ENCODE data around the gene USP1.

USP1 gene

DNA sequence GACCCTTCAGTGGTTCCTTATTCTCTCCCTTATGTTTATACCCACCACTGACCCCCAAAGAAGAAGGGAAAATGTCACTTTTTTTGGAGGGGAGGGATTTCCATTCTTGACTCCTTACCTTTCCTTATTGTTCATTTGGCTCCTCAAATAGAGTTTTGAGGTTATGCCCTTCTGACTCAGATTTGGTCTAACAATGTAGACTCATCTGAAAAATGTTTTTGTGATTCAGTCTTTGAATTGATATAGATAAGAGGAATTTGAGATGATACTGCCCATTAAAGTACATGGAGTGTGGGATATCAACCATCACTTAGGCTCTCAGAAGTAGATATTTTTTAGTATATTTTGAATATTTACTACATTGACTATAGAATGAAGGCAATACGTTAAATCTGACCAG lies 16.1 kb downstream of the USP1 start:
- no peak for DNase-seq (ENCODE audit: extremely low read depth, low read depth)
- TF ChIP-seq, protein P1, sequence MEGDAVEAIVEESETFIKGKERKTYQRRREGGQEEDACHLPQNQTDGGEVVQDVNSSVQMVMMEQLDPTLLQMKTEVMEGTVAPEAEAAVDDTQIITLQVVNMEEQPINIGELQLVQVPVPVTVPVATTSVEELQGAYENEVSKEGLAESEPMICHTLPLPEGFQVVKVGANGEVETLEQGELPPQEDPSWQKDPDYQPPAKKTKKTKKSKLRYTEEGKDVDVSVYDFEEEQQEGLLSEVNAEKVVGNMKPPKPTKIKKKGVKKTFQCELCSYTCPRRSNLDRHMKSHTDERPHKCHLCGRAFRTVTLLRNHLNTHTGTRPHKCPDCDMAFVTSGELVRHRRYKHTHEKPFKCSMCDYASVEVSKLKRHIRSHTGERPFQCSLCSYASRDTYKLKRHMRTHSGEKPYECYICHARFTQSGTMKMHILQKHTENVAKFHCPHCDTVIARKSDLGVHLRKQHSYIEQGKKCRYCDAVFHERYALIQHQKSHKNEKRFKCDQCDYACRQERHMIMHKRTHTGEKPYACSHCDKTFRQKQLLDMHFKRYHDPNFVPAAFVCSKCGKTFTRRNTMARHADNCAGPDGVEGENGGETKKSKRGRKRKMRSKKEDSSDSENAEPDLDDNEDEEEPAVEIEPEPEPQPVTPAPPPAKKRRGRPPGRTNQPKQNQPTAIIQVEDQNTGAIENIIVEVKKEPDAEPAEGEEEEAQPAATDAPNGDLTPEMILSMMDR (IDR thresholded peaks at IDR 0.05; ENCODE audit: low read depth, low read length), result no peak

DNA sequence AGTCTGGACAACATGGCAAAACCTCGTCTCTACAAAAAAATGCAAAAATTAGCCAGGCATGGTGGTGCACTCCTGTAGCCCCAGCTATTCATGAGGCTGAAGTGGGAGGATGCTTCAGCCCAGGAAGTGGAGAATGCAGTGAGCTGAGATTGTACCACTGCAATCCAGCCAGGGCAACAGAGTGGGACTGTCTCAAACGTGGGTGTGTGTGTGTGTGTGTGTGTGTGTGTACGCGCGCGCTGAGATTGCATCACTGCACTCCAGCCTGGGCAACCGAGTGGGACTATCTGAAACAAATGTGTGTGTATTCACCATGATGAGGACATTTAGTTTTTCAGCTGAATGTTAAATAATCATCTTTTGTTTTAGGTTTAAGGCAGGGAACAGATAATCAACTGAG lies 21.1 kb downstream of the USP1 start:
- TF ChIP-seq, protein P1 (IDR thresholded peaks at IDR 0.05; ENCODE audit: low read depth, low read length), result no peak
- no peak for DNase-seq (ENCODE audit: extremely low read depth, low read depth)

DNA sequence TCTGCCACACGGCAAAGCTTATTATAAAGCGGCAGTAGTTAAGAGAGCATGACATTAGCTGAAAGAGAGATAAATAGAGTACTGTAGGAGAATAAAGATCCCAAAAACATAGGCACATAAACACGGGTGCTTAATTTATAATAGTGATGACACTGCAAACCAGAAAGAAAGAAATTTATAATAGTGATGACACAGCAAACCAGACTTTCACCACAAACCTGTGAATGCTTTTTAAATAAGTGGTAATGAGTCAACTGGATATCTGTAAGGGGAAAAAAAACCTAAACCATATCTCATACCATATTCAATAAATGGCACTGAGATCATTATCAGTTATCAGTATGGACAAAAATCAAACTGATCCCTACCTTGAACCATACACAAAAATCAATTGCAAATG lies 25.5 kb downstream of the USP1 start:
- TF ChIP-seq, protein P1 (IDR thresholded peaks at IDR 0.05; ENCODE audit: low read depth, low read length), result no peak
- no peak for DNase-seq (ENCODE audit: extremely low read depth, low read depth)

DNA sequence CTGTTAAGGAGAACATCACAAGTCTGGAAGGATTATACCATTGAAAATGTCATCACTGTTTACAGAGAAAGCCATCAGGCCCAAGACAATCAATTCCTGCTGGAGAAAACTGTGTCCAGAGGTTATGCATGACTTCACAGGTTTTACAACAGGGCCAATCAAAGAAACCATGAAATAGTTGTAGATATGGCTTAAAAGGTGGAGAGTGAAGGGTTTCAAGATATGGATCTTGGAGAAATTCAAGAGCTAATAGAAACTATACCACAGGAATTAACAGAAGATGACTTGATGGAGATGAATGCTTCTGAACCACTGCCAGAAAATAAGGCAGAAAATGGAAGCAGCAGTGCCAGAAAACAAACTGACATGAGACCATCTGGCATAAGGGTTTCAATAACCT lies 30.2 kb downstream of the USP1 start:
- TF ChIP-seq, protein P1 (IDR thresholded peaks at IDR 0.05; ENCODE audit: low read depth, low read length), result no peak
- no peak for DNase-seq (ENCODE audit: extremely low read depth, low read depth)

DNA sequence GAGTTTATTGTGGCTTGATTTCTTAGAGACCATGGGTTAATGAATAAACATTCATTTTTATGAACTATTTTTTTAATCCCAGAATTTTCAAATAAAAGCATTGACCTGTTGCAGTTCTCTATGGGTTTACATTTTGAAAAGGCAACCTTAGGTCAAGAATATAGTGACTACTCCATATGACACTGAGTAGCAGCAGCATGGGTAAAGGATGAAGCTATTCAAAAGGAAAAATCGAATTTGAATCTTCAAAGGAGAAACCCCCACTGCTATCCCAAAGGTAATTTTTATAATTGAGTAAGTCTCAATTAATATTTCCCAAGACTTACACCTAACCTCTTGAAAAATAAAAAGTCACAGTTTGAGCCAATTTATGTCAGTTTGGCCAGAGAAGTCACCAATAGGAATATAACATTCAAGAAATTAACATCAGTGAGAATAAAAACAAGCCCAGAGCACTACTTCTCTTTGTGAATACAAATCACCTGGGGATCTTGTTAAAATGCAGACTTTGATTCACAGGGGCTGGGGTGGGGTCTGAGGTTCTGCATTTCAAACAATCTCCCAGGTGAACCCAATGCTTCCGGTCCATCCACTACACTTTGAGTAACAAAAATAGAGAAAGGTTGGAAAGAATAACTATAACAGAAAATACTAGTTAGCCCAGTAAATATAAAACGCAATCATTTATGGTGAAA lies 39.8 kb downstream of the USP1 start:
- DNase-seq (ENCODE audit: extremely low read depth, low read depth), result no peak
- TF ChIP-seq, protein P1 (IDR thresholded peaks at IDR 0.05; ENCODE audit: low read depth, low read length), result no peak

DNA sequence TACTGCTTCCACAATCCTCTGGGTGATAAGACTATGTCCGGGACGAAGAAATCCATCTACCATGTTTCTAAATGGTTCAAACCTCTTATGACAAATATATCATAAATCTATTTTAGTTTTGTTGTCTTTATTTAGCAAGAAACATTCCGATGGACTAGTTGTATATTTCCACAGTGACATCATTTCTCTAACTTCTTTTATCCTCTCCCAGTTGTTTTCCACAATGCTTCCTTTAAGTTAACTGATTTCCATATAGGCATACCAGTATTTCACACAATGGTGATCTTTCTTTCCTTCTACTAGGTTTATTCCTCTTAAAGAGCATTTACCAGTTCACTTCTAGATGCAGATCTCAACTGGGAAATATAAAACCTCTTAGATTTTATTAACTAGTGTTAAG lies 44.8 kb downstream of the USP1 start:
- no peak for DNase-seq (ENCODE audit: extremely low read depth, low read depth)
- TF ChIP-seq, protein P1 (IDR thresholded peaks at IDR 0.05; ENCODE audit: low read depth, low read length), result no peak

DNA sequence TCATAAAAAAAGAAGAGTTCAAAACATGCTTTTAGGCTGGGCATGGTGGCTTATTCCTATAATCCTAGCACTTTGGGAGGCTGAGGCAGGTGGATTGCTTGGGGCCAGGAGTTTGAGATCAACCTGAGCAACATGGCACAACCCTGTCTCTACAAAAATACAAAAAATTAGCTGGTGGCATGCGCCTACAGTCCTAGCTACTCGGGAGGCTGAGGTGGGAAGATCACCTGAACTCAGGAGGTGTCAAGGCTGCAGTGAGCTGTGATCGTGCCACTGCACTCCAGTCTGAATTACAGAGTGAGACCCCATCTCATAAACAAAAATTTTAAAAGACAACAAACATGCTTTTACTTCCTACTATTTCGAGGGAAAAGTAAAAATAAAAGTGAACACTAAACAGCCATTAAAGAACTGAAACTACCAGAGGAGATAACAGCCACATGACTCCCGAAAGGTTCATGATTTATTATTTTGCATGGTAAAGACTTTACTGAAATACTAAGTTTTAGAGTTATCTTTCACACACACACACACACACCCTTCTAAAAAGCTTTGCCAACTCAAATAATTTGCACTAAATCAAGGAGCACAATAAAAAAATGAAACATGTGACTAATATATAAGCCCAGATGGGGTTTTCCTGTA lies 48.1 kb downstream of the USP1 start:
- TF ChIP-seq, protein P1 (IDR thresholded peaks at IDR 0.05; ENCODE audit: low read depth, low read length), result no peak
- no peak for DNase-seq (ENCODE audit: extremely low read depth, low read depth)

Measured in AG09319 (cell line).